ENCODE data around the gene CBR1. TPM values are rescaled to one million over a fixed set of nuclear protein-coding genes. Genes with fewer than 3 reads are reported as not detected.
A peak's percentile ranks its signal among the peaks of the same experiment; 100 is the strongest.

The CBR1 gene
- total and polyA plus RNA-seq, 8 donors = 9.0 to 30.7 (median 14.9) TPM

- DNase-seq (no peak), FAIRE-seq (no peak), ATAC-seq (no peak)
- Histone ChIP-seq H3K4me1 (peaks cover 0 to 2% (median 0%) of the 10 kb centered on the region in 3 donors), H3K27ac (no peak overlapping the region), H3K9me3 (no peaks in the 10 kb centered on the region), H3K27me3 (no peaks in the 10 kb centered on the region), H3K36me3 (peaks cover 7 to 50% (median 13%) of the 10 kb centered on the region in 3 donors), H3K4me3 (no peak overlapping the region)
- no peak for TF ChIP-seq CTCF (IDR thresholded peaks at IDR 0.05)
- WGBS, 2 donors = 76 to 90% methylated on average over 3 of the region's 3 CpGs
- intact Hi-C loops (cut with DNase I) = no loop called here
Measured at GRCh38 chr21:36053715-36054062, 16.1 kb upstream of the CBR1 start.

GRCh38 chr21:36055551-36055950, 14.3 kb upstream of the CBR1 start:
- intact Hi-C loops (cut with DNase I) = no loop called here
- Histone ChIP-seq H3K4me3 (no peak overlapping the region), H3K36me3 (peaks cover 7 to 47% (median 13%) of the 10 kb centered on the region in 3 donors), H3K27ac (no peak overlapping the region), H3K4me1 (peaks cover 8 to 10% (median 9%) of the 10 kb centered on the region in 3 donors), H3K27me3 (no peaks in the 10 kb centered on the region), H3K9me3 (no peaks in the 10 kb centered on the region)
- DNase-seq (no peak), ATAC-seq (no peak), FAIRE-seq (no peak)
- 89 to 92% methylated on average over 3 of the region's 3 CpGs for WGBS, 2 donors
- no peak for TF ChIP-seq CTCF (IDR thresholded peaks at IDR 0.05)

GRCh38 chr21:36059823-36060158, 10.0 kb upstream of the CBR1 start:
- Histone ChIP-seq H3K27me3 (no peaks in the 10 kb centered on the region), H3K9me3 (no peaks in the 10 kb centered on the region), H3K27ac (peak overlapping the region; percentile 74 to 94 (median 87)), H3K36me3 (peaks cover 7 to 24% (median 8%) of the 10 kb centered on the region in 3 donors), H3K4me1 (peaks cover 8 to 10% (median 9%) of the 10 kb centered on the region in 3 donors), H3K4me3 (peak overlapping the region; percentile 70 to 91 (median 82))
- DNase-seq (peak in 4 of 6 donors; percentile 36 to 79 (median 55)), FAIRE-seq (no peak), ATAC-seq (peak; percentile 29 to 61 (median 50))
- WGBS, 2 donors = 0 to 1% methylated on average over 34 of the region's 34 CpGs
- TF ChIP-seq CTCF (IDR thresholded peaks at IDR 0.05) = no peak
- intact Hi-C loops (cut with DNase I) = no loop called here

- DNase-seq (peak; percentile 86 to 99 (median 92)), FAIRE-seq (no peak), ATAC-seq (peak; percentile 95 to 98 (median 97))
- WGBS, 2 donors = 0% methylated on average over 57 of the region's 57 CpGs
- Histone ChIP-seq H3K9me3 (no peaks in the 10 kb centered on the region), H3K4me1 (peaks cover 8 to 10% (median 9%) of the 10 kb centered on the region in 3 donors), H3K4me3 (peak within 1 kb of the TSS; percentile 70 to 91 (median 82)), H3K27ac (peak within 1 kb of the TSS; percentile 74 to 94 (median 87)), H3K36me3 (peaks cover 7 to 19% (median 8%) of the 10 kb centered on the region in 3 donors), H3K27me3 (no peaks in the 10 kb centered on the region)
- intact Hi-C loops (cut with DNase I) = no loop called here
- TF ChIP-seq CTCF (IDR thresholded peaks at IDR 0.05) = no peak
Measured at GRCh38 chr21:36060159-36060921, 9.5 kb upstream of the CBR1 start, which contains the start of gene SETD4. Gene SETD4, minus strand, starts transcription at chr21:36060526. Its CDS starts 1,638 bp downstream, at chr21:36058888.

GRCh38 chr21:36061445-36061844, 8.4 kb upstream of the CBR1 start:
- intact Hi-C loops (cut with DNase I) = no loop called here
- FAIRE-seq = no peak
- no peak overlapping the region for H3K4me3 ChIP-seq

More at GRCh38 chr21:36061445-36061844, 8.4 kb upstream of the CBR1 start:
- Histone ChIP-seq H3K4me1 (peaks cover 8 to 10% (median 9%) of the 10 kb centered on the region in 3 donors), H3K36me3 (peaks cover 2 to 8% (median 5%) of the 10 kb centered on the region in 3 donors), H3K27ac (no peak overlapping the region), H3K9me3 (no peaks in the 10 kb centered on the region), H3K27me3 (no peaks in the 10 kb centered on the region)
- ATAC-seq (no peak), DNase-seq (no peak)
- no peak for TF ChIP-seq CTCF (IDR thresholded peaks at IDR 0.05)
- WGBS, 2 donors = 96 to 98% methylated on average over 2 of the region's 2 CpGs
